ENCODE results near the gene WDR90.

Gene WDR90

GRCh38 chr16:651844-652243 is 2.7 kb downstream of the WDR90 start:
- no peak overlapping the region for H3K9ac ChIP-seq (ENCODE audit: low read depth, low read length, poor library complexity, severe bottlenecking)

GRCh38 chr16:652454-653305 is 3.5 kb downstream of the WDR90 start:
- TF ChIP-seq EZH2phosphoT487 (IDR thresholded peaks at IDR 0.05; ENCODE audit: borderline replicate concordance) (no peak), CTCF (conservative IDR thresholded peaks at IDR 0.05; ENCODE audit: low read length) (no peak)
- Histone ChIP-seq H3K27me3 (ENCODE audit: insufficient read depth, low read length, poor library complexity, severe bottlenecking) (no peaks in the 10 kb centered on the region), H3K36me3 (ENCODE audit: insufficient read depth, low read length) (no peaks in the 10 kb centered on the region), H3K4me2 (ENCODE audit: low read depth, low read length, poor library complexity, severe bottlenecking) (no peak overlapping the region), H3K4me3 (ENCODE audit: low read length, poor library complexity, severe bottlenecking) (no peak overlapping the region), H3K4me1 (ENCODE audit: insufficient read depth, low read length, poor library complexity, severe bottlenecking) (no peaks in the 10 kb centered on the region), H4K20me1 (ENCODE audit: insufficient read depth, low read length, poor library complexity, severe bottlenecking) (no peaks in the 10 kb centered on the region), H2AFZ (ENCODE audit: low read length) (no peak overlapping the region), H3K9ac (ENCODE audit: low read depth, low read length, poor library complexity, severe bottlenecking) (no peak overlapping the region), H3F3A (ENCODE audit: low read depth) (no peaks in the 10 kb centered on the region), H3K9me3 (ENCODE audit: insufficient read depth, low read depth, low read length) (no peaks in the 10 kb centered on the region), H3K79me2 (ENCODE audit: insufficient read depth, low read length) (0 out of 2 replicates have a peak, but pooled peaks cover 3% of the 10 kb centered on the region), H3K9me2 (replicated peaks; ENCODE audit: low read depth, low read length) (no peaks in the 10 kb centered on the region)

More at GRCh38 chr16:651844-652243, 2.7 kb downstream of the WDR90 start:
- H3K4me1 ChIP-seq (ENCODE audit: insufficient read depth, low read length, poor library complexity, severe bottlenecking): no peaks in the 10 kb centered on the region
- TF ChIP-seq EZH2phosphoT487 (IDR thresholded peaks at IDR 0.05; ENCODE audit: borderline replicate concordance): no peak
- TF ChIP-seq CTCF (conservative IDR thresholded peaks at IDR 0.05; ENCODE audit: low read length): no peak
- 0 out of 2 replicates have a peak, but pooled peaks cover 3% of the 10 kb centered on the region for H3K79me2 ChIP-seq (ENCODE audit: insufficient read depth, low read length)
- no peaks in the 10 kb centered on the region for H3F3A ChIP-seq (ENCODE audit: low read depth)
- H3K4me3 ChIP-seq (ENCODE audit: low read length, poor library complexity, severe bottlenecking): no peak overlapping the region
- no peaks in the 10 kb centered on the region for H3K9me2 ChIP-seq (replicated peaks; ENCODE audit: low read depth, low read length)
- H3K4me2 ChIP-seq (ENCODE audit: low read depth, low read length, poor library complexity, severe bottlenecking): no peak overlapping the region
- no peaks in the 10 kb centered on the region for H3K27me3 ChIP-seq (ENCODE audit: insufficient read depth, low read length, poor library complexity, severe bottlenecking)
- H3K36me3 ChIP-seq (ENCODE audit: insufficient read depth, low read length): no peaks in the 10 kb centered on the region
- no peaks in the 10 kb centered on the region for H3K9me3 ChIP-seq (ENCODE audit: insufficient read depth, low read depth, low read length)
- H4K20me1 ChIP-seq (ENCODE audit: insufficient read depth, low read length, poor library complexity, severe bottlenecking): no peaks in the 10 kb centered on the region
- H2AFZ ChIP-seq (ENCODE audit: low read length): no peak overlapping the region

- Histone ChIP-seq H3K4me2 (ENCODE audit: low read depth, low read length, poor library complexity, severe bottlenecking) (no peak overlapping the region), H2AFZ (ENCODE audit: low read length) (no peak overlapping the region), H3K9ac (ENCODE audit: low read depth, low read length, poor library complexity, severe bottlenecking) (no peak overlapping the region), H3K79me2 (ENCODE audit: insufficient read depth, low read length) (no peaks in the 10 kb centered on the region), H3K4me1 (ENCODE audit: insufficient read depth, low read length, poor library complexity, severe bottlenecking) (no peaks in the 10 kb centered on the region), H3K4me3 (ENCODE audit: low read length, poor library complexity, severe bottlenecking) (no peak overlapping the region), H3K27me3 (ENCODE audit: insufficient read depth, low read length, poor library complexity, severe bottlenecking) (no peaks in the 10 kb centered on the region), H3K9me3 (ENCODE audit: insufficient read depth, low read depth, low read length) (no peaks in the 10 kb centered on the region), H4K20me1 (ENCODE audit: insufficient read depth, low read length, poor library complexity, severe bottlenecking) (no peaks in the 10 kb centered on the region), H3K9me2 (replicated peaks; ENCODE audit: low read depth, low read length) (no peaks in the 10 kb centered on the region), H3F3A (ENCODE audit: low read depth) (no peaks in the 10 kb centered on the region), H3K36me3 (ENCODE audit: insufficient read depth, low read length) (no peaks in the 10 kb centered on the region)
- TF ChIP-seq CTCF (conservative IDR thresholded peaks at IDR 0.05; ENCODE audit: low read length) (no peak), EZH2phosphoT487 (IDR thresholded peaks at IDR 0.05; ENCODE audit: borderline replicate concordance) (no peak)
Observed at GRCh38 chr16:654034-654433, 4.9 kb downstream of the WDR90 start.
